ENCODE data around the gene MYO10. TPM values are rescaled to one million over a fixed set of nuclear protein-coding genes. Genes with fewer than 3 reads are reported as not detected.
"Not testable (repeated sequence)": the region's sequence is repeated elsewhere in the genome, so short reads cannot be mapped to it uniquely, and the experiment has no call there.

MYO10 gene
- total and polyA plus RNA-seq, 8 donors, result 32.6 to 71.5 (median 65.0) TPM

GRCh38 chr5:16768184-16768583, 167.9 kb downstream of the MYO10 start:
- no peaks in the 10 kb centered on the region for H3K27me3 ChIP-seq
- no peak overlapping the region for H3K4me3 ChIP-seq
- no peak for ATAC-seq
- H3K4me1 ChIP-seq, result no peaks in the 10 kb centered on the region
- peaks cover 0 to 29% of the 10 kb centered on the region in 2 donors for H3K36me3 ChIP-seq
- DNase-seq, result no peak
- TF ChIP-seq CTCF (IDR thresholded peaks at IDR 0.05), result no peak
- no peak overlapping the region for H3K27ac ChIP-seq
- intact Hi-C loops (cut with DNase I), result no loop called here
- no peaks in the 10 kb centered on the region for H3K9me3 ChIP-seq

GRCh38 chr5:16763211-16763610, 172.9 kb downstream of the MYO10 start:
- intact Hi-C loops (cut with DNase I), result no loop called here
- Histone ChIP-seq H3K27ac (no peak overlapping the region), H3K4me1 (no peaks in the 10 kb centered on the region), H3K9me3 (no peaks in the 10 kb centered on the region), H3K4me3 (no peak overlapping the region), H3K36me3 (peaks cover 6 to 37% of the 10 kb centered on the region in 2 donors), H3K27me3 (no peaks in the 10 kb centered on the region)
- TF ChIP-seq CTCF (IDR thresholded peaks at IDR 0.05), result no peak
- ATAC-seq (no peak), DNase-seq (no peak)

GRCh38 chr5:16759147-16759773, 176.8 kb downstream of the MYO10 start:
- Histone ChIP-seq H3K36me3 (peaks cover 6 to 44% of the 10 kb centered on the region in 2 donors), H3K27me3 (no peaks in the 10 kb centered on the region), H3K4me3 (no peak overlapping the region), H3K27ac (no peak overlapping the region), H3K9me3 (no peaks in the 10 kb centered on the region), H3K4me1 (no peaks in the 10 kb centered on the region)
- DNase-seq, result no peak
- peak; percentile 41 for ATAC-seq
- no peak for TF ChIP-seq CTCF (IDR thresholded peaks at IDR 0.05)
- intact Hi-C loops (cut with DNase I), result no loop called here

GRCh38 chr5:16757989-16758501, 178.0 kb downstream of the MYO10 start:
- Histone ChIP-seq H3K36me3 (peaks cover 6 to 40% of the 10 kb centered on the region in 2 donors), H3K4me3 (no peak overlapping the region), H3K27me3 (no peaks in the 10 kb centered on the region), H3K4me1 (no peaks in the 10 kb centered on the region), H3K27ac (no peak overlapping the region), H3K9me3 (no peaks in the 10 kb centered on the region)
- no peak for TF ChIP-seq CTCF (IDR thresholded peaks at IDR 0.05)
- intact Hi-C loops (cut with DNase I), result no loop called here
- DNase-seq, result no peak
- ATAC-seq, result no peak

GRCh38 chr5:16757577-16757976, 178.5 kb downstream of the MYO10 start:
- DNase-seq; H3K4me3 ChIP-seq; ATAC-seq; H3K27ac ChIP-seq; H3K9me3 ChIP-seq; intact Hi-C loops (cut with DNase I); H3K27me3 ChIP-seq; H3K4me1 ChIP-seq: not testable (repeated sequence)
- H3K36me3 ChIP-seq, result peaks cover 6 to 35% of the 10 kb centered on the region in 2 donors

GRCh38 chr5:16757146-16757545, 178.9 kb downstream of the MYO10 start:
- no peaks in the 10 kb centered on the region for H3K27me3 ChIP-seq
- no peak for DNase-seq
- intact Hi-C loops (cut with DNase I), result no loop called here
- peaks cover 6 to 32% of the 10 kb centered on the region in 2 donors for H3K36me3 ChIP-seq
- no peaks in the 10 kb centered on the region for H3K4me1 ChIP-seq
- H3K27ac ChIP-seq, result no peak overlapping the region
- TF ChIP-seq CTCF (IDR thresholded peaks at IDR 0.05), result no peak
- no peak for ATAC-seq
- no peak overlapping the region for H3K4me3 ChIP-seq
- H3K9me3 ChIP-seq, result no peaks in the 10 kb centered on the region

All from left lung (tissue), 10 donors.